Measurements from ENCODE around the gene PNMA6E. TPM values are rescaled to one million over a fixed set of nuclear protein-coding genes. Genes with fewer than 3 reads are reported as not detected.

PNMA6E gene
- total RNA-seq, 4 donors from 2014 or later: not detected

- DNase-seq: peak in 1 of 3 donors; percentile 28
- no peaks in the 10 kb centered on the region for H3K36me3 ChIP-seq
- H3K9me3 ChIP-seq: no peaks in the 10 kb centered on the region
- no peaks in the 10 kb centered on the region for H3K27me3 ChIP-seq
- no peaks in the 10 kb centered on the region for H3K4me1 ChIP-seq
- H3K27ac ChIP-seq: no peak overlapping the region
- no peak overlapping the region for H3K4me3 ChIP-seq
- no peak for TF ChIP-seq POLR2A (IDR thresholded peaks at IDR 0.05)
These were observed 20.7 kb upstream of the PNMA6E start for GRCh38 chrX:153421856-153422255.

- Histone ChIP-seq H3K27me3 (no peaks in the 10 kb centered on the region), H3K27ac (no peak overlapping the region), H3K9me3 (no peaks in the 10 kb centered on the region), H3K4me3 (no peak overlapping the region), H3K4me1 (no peaks in the 10 kb centered on the region), H3K36me3 (no peaks in the 10 kb centered on the region)
- DNase-seq: peak in 1 of 3 donors; percentile 29
- no peak for TF ChIP-seq CTCF (IDR thresholded peaks at IDR 0.05)
- TF ChIP-seq POLR2A (IDR thresholded peaks at IDR 0.05): no peak
These were observed 19.9 kb upstream of the PNMA6E start for GRCh38 chrX:153420851-153421599.

GRCh38 chrX:153417637-153418036, 16.5 kb upstream of the PNMA6E start:
- H3K4me1 ChIP-seq: no peaks in the 10 kb centered on the region
- H3K9me3 ChIP-seq: no peaks in the 10 kb centered on the region
- no peaks in the 10 kb centered on the region for H3K27me3 ChIP-seq
- no peak for TF ChIP-seq POLR2A (IDR thresholded peaks at IDR 0.05)
- no peak overlapping the region for H3K27ac ChIP-seq
- H3K36me3 ChIP-seq: no peaks in the 10 kb centered on the region
- no peak overlapping the region for H3K4me3 ChIP-seq
- DNase-seq: no peak

- H3K4me3 ChIP-seq: no peak overlapping the region
- no peaks in the 10 kb centered on the region for H3K27me3 ChIP-seq
- TF ChIP-seq CTCF (IDR thresholded peaks at IDR 0.05) (no peak), POLR2A (IDR thresholded peaks at IDR 0.05) (no peak)
- DNase-seq: no peak
- no peak overlapping the region for H3K27ac ChIP-seq
- H3K36me3 ChIP-seq: no peaks in the 10 kb centered on the region
- peaks cover 0 to 3% (median 0%) of the 10 kb centered on the region in 4 donors for H3K4me1 ChIP-seq
- H3K9me3 ChIP-seq: no peaks in the 10 kb centered on the region
These were observed 15.8 kb upstream of the PNMA6E start for GRCh38 chrX:153416781-153417450.

GRCh38 chrX:153414856-153415510, 13.8 kb upstream of the PNMA6E start:
- no peaks in the 10 kb centered on the region for H3K27me3 ChIP-seq
- no peak for DNase-seq
- H3K36me3 ChIP-seq: no peaks in the 10 kb centered on the region
- peaks cover 0 to 4% (median 0%) of the 10 kb centered on the region in 4 donors for H3K4me1 ChIP-seq
- H3K4me3 ChIP-seq: no peak overlapping the region
- peak overlapping the region in 1 of 4 donors; percentile 31 for H3K27ac ChIP-seq
- H3K9me3 ChIP-seq: no peaks in the 10 kb centered on the region
- no peak for TF ChIP-seq POLR2A (IDR thresholded peaks at IDR 0.05)
- no peak for TF ChIP-seq CTCF (IDR thresholded peaks at IDR 0.05)

- no peak overlapping the region for H3K4me3 ChIP-seq
- no peaks in the 10 kb centered on the region for H3K27me3 ChIP-seq
- no peak overlapping the region for H3K27ac ChIP-seq
- H3K4me1 ChIP-seq: peaks cover 0 to 4% (median 0%) of the 10 kb centered on the region in 4 donors
- no peaks in the 10 kb centered on the region for H3K36me3 ChIP-seq
- H3K9me3 ChIP-seq: no peaks in the 10 kb centered on the region
- TF ChIP-seq POLR2A (IDR thresholded peaks at IDR 0.05) (no peak), CTCF (IDR thresholded peaks at IDR 0.05) (no peak)
- no peak for DNase-seq
These were observed 12.6 kb upstream of the PNMA6E start for GRCh38 chrX:153413731-153414130.
